Measurements from ENCODE around the gene APOL3.
"Not testable (repeated sequence)": the region's sequence is repeated elsewhere in the genome, so short reads cannot be mapped to it uniquely, and the experiment has no call there.

APOL3 gene

DNA sequence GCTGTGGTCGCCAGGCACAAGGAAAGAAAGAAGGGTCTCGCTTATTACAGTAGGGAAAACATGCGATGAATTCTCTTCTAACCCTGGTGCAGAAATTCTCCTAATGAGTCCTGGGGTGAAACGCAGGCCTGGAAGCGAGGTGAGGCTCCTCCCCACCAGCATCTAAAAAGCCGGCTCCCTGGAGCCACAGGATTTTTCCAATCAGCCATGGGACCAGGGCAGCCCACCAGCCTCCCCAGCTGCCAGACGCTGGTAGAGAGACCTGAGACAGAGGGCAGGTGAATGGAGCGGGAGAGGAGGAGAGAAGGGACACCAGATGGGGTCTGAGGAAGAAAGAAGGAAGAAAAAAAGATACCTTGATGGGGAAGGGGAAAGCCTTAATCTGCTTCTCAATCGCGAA lies 28.6 kb downstream of the APOL3 start:
- no peak for DNase-seq

- peak in 1 of 2 experiments; percentile 33 for DNase-seq
Observed at GRCh38 chr22:36129486-36130388, 30.8 kb downstream of the APOL3 start.

DNA sequence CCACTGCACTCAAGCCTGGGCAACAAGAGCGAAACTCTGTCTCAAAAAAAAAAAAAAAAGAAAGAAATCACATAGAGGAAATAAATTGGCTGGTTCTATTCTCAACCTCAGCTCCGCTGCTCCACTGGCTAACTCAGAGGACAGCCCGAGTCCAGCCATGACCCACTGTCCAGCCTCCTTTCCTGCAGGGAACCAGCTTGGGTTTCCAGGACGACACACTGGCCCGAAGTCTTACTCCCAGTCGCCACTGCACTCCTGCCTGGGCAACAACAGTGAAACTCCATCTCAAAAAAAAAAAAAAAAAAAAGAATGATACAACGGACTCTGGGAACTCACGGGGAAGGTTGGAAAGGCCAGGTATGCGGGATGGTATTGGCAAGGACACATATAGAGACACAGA lies 31.5 kb downstream of the APOL3 start:
- DNase-seq, result no peak

DNA sequence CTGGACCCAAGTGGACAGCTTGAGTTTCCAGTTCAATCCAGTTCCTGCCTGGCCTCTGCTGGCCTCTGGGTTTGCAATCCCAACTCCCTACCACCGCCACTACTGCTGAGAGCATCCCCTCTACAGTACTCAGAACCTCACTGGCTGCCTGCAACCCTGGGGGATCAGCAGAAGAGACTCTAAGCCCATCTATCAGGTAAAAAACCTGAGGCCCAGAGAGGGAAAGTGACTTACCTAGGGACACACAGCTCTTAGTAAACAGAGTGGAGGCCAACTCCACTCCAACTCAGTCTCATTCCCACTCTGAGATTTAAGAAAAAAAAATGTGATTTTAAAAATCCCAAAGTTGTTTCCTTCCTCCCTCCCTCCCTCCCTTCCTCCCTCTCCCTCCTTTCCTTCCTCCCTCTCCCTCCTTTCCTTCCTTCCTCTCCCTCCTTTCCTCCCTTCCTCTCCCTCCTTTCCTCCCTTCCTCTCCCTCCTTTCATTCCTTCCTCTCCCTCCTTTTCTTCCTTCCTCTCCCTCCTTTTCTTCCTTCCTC lies 34.5 kb downstream of the APOL3 start:
- peak in 1 of 2 experiments; percentile 33 for DNase-seq

DNA sequence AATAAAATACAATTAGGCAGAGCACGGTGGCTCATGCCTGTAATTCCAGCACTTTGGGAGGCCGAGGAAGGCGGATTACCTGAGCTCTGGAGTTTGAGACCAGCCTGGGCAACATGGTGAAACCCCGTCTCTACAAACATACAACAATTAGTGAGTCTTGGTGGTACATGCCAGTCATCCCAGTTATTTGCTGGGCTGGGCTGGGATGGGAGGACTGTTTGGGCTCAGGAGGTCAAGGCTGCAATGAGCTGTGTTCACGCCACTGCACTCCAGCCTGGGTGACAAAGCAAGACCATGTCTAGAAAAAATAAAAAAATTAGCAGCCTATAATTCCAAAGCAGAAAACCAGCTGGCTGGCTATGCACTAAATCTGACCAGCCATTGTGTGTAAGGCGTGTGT lies 35.1 kb downstream of the APOL3 start:
- DNase-seq, result peak; percentile 8 to 17

- no peak for DNase-seq
Observed at GRCh38 chr22:36124666-36125065, 35.9 kb downstream of the APOL3 start.

GRCh38 chr22:36123673-36124630 lies 36.6 kb downstream of the APOL3 start:
- DNase-seq, result peak; percentile 65 to 90

DNA sequence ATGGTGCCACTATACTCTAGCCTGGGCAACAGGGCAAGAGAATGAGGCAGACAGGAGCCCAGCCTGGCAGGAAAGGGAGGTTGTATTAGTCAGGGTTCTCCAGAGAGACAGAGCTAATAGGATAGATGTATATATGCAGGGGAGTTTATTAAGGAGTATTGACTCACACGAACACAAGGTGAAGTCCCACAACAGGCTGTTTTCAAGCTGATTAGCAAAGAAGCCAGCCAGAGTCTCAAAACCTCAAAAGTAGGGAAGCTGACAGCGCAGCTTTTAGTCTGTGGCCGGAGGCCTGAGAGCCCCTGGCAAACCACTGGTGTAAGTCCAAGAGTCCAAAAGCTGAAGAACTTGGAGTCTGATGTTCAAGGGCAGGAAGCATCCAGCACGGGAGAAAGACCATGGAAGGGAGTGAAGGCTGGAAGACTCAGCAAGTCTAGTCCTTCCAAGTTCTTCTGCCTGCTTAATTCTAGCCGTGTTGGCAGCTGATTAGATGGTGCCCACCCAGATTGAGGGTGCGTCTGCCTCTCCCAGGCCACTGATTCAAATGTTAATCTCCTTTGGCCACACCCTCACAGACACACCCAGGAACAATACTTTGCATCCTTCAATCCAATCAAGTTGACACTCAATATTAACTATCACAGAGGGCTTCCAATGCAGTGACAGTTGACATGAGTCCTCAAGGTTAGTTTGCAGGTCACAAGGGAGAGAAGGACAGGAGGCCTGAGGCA lies 39.8 kb downstream of the APOL3 start:
- not testable (repeated sequence) for DNase-seq

DNA sequence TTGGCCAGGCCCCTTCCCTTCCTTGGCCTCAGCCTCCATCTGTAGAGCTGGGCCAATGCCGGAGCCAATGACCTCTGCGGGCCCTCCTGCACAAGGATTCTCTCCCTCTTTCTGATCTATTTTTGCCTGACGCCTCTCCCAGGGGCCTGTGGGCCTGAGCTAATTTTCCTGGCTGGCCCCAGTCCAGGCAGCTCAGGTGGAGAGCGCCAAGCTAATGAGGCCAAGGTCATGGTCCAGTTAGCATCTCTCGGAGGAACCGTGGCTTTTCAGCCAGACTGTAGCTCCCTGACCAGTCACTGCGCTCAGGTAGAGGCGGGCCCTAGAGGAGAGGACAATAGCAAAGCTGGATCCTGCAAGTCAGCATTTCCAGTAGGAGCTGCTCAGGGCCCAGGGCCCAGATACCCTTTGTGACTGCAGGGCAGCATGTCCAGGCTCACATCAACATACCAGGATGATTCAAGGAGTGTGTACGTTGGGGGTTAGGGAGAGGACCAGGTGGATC lies 43.5 kb downstream of the APOL3 start:
- DNase-seq, result peak in 1 of 2 experiments; percentile 17

DNA sequence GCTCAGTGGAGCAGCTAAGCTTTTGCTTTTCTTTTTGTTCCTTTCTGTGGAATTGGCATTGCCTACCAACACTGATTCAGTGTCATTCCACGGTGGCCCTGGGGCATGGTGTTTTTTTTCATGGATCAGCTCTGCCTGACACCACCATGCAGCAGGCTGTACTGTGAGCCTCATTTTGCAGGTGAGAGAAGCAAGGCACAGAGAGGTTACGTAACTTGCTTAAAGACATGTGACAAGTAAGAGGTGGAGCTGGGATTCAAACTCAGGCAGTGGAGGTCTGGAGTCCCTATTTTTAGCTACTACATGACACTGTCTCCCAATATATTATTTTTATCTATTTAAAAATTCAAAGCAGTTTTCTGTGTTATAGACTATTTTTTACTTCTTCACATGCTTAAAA lies 44.4 kb downstream of the APOL3 start:
- DNase-seq, result no peak

DNA sequence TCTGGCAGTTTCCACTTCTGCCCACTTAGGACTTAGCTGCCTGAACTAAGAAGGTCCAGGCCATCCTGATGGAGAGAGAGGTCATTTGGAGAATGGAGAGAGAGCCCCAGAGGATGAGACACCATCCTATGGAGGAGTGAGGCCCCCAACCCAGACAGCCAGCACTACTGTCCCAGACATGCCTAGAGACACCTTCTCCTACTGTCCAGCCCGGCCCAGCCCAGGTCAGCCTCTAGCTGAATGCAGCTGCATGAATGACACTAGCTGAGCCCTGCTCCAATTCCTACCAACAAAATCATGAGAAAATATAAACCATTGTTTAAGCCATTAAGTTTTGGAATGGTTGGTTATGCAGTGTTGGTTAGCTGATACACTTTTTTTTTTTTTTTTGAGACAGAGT lies 47.4 kb downstream of the APOL3 start:
- DNase-seq, result no peak

DNA sequence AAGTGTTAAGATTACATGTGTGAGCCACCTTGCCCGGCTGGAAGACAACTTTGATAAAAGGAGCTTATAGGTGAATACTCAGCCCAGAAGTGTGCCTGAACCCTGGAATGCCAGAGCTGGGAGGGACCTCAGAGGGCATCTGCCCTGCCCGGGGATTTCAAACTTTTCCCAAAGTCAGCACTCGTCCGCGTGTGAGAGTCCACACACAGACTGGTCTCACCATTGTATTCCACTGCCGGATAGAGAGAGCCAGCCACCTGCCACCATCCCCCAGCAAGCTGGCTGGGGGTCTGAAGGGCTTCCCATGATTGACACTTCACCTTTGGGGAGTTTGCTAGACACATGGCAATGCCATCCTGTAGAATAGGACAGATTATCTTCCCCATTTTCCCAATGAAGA lies 49.2 kb downstream of the APOL3 start:
- no peak for DNase-seq

DNA sequence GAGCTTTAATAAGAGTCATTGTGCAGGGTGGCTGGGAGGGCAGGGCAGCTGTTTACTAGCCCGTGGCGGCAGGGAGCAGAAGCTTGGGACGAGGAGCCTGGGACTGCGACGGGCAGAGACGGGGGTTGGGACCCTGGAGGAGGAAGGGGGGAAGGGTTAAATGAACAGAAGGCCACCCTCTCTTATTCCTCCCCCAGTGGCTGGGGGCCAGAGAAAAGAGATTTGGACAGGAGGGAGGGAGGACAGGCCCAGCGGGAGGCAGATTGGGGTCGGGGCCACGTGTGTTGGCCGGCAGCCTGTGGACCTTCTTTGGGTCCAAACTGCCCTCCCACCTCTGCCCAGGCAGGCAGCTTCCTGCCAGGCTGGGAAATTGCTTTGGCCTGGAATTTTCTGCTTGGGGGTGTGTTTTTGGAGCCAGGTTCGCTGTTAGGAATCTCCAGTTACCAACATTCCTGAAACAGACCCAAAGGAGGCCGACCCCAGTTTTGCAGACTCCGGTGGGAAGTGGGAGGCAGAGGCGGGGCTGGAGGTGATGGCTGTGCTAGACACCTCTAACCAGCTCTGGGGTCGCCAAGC lies 50.2 kb downstream of the APOL3 start:
- no peak for DNase-seq

- no peak for DNase-seq
Observed at GRCh38 chr22:36107436-36107835, 53.1 kb downstream of the APOL3 start.

GRCh38 chr22:36106910-36107309 lies 53.6 kb downstream of the APOL3 start:
- DNase-seq, result no peak

- no peak for DNase-seq
Observed at GRCh38 chr22:36104988-36105387, 55.6 kb downstream of the APOL3 start.

- DNase-seq, result no peak
Observed at GRCh38 chr22:36104435-36104834, 56.1 kb downstream of the APOL3 start.

DNA sequence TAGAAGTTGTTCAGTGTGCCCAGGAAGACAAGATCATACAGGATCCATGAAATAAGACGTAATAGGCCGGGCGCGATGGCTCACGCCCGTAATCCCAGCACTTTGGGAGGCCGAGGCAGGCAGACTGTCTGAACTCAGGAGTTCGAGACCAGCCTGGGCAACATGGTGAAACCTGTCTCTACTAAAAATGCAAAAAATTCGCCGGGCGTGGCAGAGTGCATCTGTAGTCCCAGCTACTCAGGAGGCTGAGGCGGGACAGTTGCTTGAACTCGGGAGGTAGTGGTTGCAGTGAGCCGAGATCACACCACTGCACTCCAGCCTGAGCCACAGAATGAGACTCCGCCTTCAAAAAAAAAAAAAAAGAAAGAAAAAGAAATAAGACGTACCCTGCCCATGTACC lies 56.7 kb downstream of the APOL3 start:
- DNase-seq, result no peak

GRCh38 chr22:36102995-36103394 lies 57.6 kb downstream of the APOL3 start:
- no peak for DNase-seq

DNA sequence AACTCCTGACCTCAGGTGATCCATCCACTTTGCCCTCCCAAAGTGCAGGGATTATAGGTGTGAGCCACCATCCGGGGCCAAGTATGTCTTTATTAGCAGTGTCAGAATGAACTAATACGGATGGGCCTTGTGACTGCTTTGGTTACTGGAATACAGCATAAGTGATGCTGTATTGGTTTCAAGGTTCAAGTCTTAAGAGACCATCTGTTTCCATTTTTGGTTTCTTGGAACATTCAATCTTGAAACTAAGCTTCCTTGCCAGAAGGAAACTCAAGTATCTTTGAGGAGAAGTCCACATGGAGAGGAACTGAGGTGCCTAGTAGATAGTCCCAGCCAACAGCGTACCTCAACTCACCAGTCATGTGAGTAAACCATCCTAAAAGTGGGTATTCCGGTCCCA lies 58.8 kb downstream of the APOL3 start:
- DNase-seq, result no peak

DNA sequence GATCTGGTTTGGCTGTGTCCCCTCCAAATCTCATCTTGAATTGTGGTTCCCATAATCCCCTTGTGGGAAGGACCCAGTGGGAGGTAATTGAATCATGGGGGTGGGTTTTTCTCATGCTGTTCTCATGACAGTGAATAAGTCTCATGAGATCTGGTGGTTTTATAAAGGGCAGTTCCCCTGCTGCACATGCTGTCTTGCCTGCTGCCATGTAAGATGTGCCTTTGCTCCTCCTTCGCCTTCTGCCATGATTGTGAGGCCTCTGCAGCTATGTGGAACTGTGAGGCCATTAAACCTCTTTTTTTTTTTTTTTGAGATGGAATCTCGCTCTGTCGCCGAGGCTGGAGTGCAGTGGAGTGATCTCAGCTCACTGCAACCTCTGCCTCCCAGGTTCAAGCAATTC lies 59.6 kb downstream of the APOL3 start:
- DNase-seq, result not testable (repeated sequence)

All from NCI-H526 (cell line).